GM21737 (cell line): ENCODE measurements around the gene MDP1.

ENCODE experiments used
- ATAC-seq: cut with Tn5 transposase; IDR thresholded peaks from one replicate; pipeline ENCODE4 v1.9.1; 2021; ENCODE audit warnings: mild to moderate bottlenecking, moderate library complexity; ENCODE audit not compliant: unreplicated experiment

MDP1 gene

DNA sequence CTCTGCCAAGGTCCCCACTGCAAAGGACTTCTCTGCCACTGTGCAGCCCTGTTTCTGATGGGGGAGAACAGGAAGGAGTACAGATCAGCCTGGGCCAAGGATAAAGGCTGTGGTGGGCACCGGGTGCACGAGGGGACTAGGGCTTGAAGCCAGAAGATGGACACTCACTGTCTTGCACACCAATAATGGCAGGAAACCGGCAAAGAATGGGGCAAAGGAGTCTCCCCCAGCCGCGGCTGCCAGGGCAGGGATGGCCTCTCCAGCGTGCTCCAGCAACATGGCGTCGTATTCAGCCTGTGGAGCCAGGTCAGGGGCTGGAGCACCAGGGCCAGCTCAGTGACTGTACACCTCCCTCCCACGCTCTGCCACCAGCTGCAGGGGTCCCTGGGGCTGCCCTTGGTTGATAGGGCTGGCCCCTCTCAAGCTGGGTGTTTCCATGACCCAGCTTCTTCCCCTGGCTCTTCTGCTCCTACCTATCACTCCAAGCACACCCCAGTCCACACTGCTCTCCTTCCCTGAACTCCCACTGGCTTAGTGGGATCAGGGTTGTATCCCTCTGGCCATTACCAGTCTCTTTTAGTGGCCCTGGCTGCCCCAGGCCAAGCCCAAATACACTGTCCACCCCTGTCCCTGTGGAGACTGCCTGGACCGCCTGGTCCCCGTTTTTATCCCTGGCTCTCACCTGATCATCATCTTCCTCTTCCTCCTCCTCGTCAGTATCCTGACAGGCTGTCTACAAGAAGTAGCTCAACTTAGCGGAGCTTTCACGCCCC is 33.6 kb downstream of the MDP1 start:
- ATAC-seq: no peak

DNA sequence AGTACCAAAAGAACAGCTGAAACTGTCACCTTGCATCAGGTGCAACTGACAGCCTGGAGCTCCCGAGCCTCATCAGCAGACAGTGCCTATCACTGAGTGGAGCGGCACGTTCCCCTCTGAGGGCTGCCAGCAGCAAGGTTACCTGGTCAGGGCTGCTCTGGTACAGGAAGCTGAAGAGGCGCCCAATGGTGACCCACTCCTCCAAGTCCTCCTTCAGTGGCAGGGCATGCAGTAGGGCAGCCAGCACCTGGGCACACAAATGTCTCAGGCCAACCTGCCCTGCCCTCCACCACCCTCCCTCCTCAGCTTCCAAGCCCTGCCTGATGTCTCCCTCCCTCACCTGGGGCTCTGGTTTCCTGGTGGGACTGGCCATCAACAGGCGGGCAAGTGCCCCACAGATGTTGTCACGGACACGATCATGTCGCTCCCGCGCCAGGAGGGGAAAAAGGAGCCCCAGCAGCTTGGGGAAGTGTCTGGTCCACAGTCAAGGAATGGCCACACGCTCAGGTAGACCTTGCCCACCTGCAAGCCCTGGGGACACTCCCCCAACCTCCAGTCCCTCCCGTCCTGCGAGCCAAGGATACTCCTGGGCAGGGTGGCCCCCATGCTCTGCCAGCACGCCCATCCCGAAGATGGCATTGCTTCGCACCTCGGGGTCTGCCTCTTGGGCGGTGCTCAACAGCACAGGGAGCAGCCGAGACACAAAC is 34.3 kb downstream of the MDP1 start:
- no peak for ATAC-seq

DNA sequence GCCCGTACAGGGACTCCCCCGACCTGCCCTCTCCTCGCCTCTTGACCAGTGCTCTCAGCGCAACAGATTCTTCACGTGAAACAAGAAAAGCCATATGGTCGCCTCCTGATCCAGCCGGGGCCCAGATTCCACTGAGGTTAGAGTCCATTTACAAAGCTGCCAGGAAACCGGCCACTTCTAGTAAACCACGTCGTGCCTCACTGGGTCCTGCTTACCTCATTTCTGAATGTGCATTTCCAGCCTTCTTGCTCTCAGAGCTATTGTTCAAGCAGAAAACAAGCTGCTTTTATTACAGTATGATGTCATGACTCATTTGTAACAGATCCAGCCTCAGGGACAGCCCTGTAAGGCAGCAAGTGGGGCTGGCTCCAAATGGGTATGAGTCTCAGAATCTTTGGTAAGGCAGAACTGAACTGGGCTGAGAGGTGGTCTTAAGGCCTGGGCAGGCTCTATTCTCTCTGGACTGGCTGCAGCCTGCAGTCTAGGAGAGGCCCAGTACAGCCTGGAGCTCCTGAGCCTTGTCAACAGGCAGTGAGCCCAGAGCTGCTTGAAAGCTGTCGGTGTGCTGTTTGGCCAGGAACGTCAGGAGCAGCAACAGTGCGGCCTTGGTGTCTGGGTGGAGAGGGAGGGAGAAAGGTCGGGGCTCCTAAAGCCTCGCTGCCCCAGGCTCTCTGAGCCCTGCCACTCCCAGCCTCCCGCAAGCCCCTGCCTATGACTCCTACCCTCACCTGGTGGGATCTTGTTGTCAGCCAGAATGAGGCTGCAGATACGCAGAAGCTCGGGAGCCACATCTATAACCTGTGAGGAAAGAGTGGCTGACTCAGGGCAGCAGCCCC is 35.7 kb downstream of the MDP1 start:
- ATAC-seq: no peak

DNA sequence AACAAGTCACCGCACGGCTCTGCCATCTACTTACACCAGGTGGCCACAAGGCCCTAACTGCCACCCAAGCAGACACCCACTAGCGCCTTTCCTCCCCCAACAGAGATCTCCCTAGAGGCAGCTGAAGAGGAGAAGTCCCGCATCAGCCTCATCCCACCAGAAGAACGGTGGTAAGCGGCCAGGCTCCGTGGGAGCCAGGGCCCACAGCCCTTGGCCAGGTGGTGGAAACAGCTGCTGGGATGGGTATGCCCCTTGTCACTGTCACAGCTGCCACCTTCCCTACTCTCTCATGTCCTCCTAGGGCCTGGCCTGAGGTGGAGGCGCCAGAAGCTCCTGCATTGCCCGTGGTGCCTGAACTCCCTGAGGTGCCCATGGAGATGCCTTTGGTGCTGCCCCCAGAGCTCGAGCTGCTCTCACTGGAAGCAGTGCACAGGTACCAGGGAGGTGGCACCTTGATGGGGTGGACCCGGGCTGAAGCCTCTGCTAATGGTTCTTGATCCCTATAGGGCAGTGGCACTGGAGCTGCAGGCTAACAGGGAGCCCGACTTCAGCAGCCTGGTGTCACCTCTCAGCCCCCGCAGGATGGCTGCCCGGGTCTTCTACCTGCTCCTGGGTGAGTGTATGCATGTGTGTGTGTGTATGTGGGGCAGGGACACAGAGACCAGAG is 36.4 kb downstream of the MDP1 start:
- ATAC-seq: no peak

DNA sequence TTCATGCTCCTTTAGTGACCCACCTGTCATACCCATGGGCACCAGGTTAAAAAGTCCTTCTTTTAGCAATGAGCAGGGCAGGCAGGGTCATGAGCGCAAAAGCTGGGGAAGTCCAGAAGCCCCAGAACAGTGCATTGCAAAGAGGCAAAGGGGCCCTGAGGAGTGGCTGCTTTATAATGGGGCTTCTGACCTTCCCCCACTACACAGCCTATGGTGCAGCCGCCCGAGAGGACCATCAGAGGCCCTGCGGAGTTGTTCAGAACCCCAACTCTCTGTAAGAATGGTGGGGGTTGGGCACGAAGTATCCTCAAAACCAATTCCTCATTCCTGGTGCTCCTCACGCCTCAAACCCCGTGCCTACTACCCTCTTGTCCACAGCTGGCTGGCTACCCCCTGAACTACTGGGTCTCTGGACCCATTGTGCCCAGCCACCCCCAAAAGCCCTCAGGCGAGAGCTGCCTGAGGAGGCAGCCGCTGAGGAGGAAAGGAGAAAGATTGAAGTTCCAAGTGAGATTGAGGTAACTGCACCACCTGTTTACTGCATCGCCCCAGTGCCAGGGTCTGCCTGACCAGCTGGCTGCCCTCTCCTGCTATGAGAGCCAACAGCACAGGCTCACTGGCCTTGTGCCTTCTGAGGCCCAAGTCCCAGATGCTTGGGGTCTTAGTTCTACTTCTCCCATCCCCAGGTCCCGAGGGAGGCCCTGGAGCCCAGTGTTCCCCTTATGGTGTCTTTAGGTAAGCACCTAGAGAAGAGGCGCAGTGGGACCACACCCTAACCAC is 37.3 kb downstream of the MDP1 start:
- no peak for ATAC-seq

DNA sequence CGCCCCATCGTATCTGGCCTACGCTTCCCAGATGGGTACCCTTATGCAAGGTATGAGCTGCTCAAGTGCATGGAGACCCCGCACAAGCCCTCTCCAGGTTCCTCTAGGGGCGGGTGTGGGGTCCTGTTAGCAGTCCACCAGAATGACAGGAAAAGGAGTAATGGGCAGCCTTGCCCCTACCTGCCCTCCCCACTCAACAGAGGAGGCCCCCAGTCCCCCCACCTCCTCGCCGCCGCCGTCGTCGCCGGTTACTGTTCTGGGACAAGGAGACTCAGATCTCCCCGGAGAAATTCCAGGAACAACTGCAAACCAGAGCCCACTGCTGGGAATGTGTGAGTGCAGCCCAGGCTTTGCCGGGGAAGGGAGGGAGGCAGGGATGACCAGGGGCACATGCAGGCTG is 38.0 kb downstream of the MDP1 start:
- no peak for ATAC-seq

DNA sequence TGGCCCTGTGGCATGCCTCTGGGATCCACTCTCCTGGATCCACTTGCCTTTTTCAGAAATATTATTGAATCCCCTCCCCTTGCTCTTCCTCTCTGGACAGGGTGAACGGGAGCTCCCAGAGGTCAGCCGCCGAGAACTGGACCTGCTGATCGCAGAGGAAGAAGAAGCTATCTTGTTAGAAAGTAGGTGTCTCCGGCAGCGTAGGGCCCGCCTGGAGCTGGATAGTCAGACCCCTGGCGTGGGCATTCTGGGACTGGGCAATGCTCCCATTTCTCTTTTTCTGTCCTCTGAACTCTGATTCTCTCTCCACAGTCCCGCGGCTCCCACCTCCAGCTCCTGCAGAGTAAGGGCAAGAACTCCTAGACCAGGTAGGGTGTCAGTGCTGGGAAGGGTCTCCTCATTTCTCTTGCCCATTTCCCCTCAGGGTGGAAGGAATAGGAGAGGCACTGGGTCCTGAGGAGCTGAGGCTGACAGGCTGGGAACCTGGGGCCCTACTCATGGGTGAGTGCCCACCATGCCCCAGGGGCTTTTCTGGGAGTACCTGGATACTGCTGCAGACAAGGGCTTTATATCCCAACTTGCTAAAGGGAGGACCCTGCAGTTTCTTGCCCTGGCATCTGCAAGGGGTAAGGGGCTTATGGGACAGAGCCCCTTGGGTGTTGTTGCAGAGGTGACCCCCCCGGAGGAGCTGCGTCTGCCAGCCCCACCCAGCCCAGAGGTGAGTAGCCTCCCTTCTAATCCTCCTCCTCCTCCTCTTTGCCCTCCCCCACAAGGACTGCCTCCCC is 38.6 kb downstream of the MDP1 start:
- no peak for ATAC-seq

DNA sequence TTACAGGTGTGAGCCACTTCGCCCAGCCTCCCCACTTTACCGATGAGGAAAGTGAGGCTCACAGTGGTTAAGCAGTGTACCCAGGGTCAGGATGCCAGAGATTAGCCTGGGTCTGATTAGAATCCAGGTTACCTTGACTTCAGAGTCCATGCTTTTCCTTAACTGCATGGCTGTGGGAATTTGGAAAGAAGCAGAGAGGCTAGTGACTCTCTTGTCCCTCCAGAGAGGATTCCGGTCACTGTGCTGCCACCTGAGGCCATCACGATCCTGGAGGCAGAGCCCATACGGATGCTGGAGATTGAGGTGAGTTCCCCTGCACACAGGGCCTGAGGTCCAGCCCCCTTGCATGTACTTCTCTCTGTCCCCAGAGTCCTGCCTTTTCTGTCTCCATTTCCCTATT is 39.3 kb downstream of the MDP1 start:
- ATAC-seq: no peak

DNA sequence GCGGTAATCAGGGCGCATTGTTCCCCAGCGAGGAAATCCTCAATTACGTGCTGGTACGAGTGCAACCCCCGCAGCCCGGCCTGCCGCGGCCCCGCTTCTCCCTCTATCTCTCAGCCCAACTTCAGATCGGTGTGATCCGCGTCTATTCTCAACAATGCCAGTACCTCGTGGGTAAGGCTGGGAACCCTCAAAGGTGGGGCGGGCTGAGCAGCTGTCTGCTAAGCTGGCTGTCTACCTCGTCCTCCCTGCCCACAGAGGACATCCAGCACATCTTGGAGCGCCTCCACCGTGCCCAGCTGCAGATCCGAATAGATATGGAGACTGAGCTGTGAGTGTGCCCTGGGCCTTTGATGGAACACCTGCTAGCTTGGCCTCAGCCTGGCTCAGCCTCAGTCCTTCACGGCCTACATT is 43.0 kb downstream of the MDP1 start:
- no peak for ATAC-seq

DNA sequence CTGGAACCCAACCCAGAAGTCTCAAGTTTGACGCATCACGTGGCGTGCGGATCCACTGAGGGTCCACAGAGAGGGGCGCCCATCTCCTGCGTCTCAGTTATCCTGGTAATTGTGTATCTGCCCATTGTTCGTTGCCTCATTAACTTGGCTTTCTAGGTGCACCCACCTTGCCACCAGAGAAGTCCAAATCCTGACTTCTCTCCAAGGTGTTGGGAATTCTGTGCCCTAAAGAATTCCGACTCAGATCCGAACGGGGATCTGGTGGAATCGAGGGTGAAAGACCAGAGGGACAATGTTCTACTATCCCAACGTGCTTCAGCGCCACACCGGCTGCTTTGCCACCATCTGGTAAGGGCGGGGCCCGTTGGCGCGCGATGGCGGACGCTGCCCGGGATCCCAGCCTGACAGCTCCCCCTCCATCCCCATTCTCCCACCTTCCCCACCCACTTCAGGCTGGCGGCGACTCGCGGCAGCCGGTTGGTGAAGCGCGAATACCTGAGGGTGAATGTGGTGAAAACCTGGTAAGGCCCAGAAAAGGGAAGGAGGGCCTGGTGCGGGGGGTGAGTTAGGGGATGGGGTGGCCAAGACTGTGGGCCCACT is 43.5 kb downstream of the MDP1 start:
- ATAC-seq: no peak

DNA sequence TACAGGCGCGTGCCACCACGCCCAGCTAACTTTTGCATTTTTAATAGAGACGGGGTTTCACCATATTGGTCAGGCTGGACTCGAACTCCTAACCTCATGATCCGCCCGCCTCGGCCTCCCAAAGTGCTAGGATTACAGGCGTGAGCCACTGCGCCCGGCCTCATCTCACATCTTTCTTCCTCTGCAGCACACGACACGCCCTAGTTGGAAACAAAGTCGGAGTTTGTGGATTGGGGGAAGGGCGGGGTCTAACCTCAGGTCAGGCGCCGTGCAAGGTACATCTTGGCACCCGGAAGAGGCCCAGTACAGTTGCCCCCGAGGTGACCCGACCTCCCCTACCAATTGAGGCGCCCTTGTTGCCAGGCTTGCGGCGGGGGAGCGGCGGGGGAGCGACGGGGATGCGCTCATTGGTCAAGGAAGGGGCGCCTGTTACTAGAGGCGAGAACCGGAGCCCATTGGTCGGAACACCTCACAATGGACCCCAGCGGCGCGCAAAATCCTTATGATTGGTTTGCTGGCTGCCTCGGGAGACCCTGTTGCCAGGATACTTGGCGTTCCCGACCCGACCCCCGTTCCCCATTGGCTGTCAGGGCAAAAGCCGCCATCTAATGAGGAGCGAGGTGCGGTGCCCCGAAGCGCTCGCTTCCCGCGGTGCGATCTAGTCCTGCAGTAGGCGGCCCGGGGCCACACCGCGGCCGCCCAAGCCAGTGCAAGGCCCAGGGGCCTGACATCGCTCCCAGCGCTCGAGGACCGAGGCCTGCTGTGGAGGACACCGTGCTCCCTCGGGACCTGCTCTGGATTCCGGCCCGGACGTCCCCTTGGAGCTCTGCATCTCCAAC is 44.2 kb downstream of the MDP1 start, which contains the start of gene REC8:
Gene REC8 (plus strand): TSS at position 659 of the 839 bp plus-strand sequence. CDS start 473 bp downstream, outside the sequence.
- ATAC-seq: peak; percentile 81

DNA sequence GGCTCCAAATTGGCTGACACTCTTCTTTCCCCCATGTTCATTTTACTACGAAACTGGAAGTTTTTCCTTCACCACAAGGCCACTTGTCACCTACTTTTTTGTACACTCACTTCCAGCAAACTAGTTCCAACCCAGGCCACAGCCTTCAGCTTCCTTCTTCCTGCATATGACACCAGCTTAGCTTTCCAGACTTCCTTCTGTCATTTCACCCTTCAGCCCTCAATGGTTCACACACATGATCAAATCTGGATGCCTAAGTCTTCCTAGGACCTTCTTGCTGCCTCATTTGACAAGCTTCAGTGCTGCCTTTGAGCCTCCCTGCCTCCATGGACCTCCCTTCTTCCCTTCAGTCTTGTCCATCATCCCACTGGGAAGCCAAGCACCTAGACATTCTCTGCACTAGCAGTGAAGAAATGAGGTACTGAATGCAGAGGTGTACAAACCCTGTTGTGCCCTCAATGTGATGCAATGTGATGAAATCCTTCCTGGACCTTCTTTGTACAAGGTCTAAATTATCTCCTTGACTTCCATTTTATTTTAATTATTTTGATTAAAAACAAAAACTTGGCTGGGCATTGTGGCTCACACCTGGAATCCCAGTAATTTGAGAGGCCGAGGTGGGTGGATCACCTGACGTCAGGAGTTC is 48.3 kb downstream of the MDP1 start:
- ATAC-seq: no peak

DNA sequence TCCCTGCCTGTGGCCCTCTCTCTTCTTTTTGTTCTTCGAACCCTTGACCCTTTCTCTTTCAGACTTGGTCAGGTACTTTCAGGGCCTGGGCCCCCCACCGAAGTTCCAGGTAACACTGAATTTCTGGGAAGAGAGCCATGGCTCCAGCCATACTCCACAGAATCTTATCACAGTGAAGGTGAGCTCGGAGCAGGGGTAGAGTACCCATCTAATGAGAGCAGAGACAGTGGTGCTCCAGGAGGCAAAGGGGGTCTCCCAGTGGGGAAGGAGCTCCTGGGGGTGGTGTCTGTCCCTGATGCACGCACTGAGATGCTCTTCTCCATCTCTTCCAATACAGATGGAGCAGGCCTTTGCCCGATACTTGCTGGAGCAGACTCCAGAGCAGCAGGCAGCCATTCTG is 50.1 kb downstream of the MDP1 start:
- no peak for ATAC-seq

DNA sequence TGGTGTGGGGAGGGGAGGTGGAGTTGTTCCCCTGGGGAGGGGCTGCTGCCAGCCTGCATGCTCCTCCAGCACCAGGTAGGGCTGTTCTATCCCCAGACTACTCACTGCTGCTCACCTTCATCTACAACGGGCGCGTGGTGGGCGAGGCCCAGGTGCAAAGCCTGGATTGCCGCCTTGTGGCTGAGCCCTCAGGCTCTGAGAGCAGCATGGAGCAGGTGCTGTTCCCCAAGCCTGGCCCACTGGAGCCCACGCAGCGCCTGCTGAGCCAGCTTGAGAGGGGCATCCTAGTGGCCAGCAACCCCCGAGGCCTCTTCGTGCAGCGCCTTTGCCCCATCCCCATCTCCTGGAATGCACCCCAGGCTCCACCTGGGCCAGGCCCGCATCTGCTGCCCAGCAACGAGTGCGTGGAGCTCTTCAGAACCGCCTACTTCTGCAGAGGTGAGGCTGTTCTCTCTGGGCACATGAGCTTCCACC is 51.3 kb downstream of the MDP1 start:
- no peak for ATAC-seq
